ENCODE measurements around the gene MAGED2.
"Not testable (repeated sequence)": the region's sequence is repeated elsewhere in the genome, so short reads cannot be mapped to it uniquely, and the experiment has no call there.

MAGED2 gene

DNA sequence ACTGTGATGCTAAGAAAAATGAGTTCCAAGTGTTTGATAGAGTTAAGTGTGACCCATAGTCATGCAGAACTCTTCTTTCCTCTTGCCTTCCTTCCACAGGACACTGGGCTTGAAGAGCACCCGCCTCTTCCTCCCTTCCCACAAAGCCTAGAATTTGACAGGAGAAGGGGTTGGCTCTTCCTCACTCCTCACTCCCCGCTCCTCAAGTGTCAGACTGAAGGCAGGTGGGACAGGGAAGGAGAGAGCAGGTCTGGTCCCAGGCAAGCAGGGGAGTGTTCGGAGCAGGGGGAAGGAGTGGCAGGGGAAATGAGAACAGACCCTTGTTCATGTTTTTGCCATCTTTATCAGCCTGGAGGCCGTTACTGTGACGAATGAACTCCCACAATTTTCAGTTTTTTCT, 10.7 kb downstream of the MAGED2 start:
- DNase-seq (ENCODE audit: low spot score), result no peak

DNA sequence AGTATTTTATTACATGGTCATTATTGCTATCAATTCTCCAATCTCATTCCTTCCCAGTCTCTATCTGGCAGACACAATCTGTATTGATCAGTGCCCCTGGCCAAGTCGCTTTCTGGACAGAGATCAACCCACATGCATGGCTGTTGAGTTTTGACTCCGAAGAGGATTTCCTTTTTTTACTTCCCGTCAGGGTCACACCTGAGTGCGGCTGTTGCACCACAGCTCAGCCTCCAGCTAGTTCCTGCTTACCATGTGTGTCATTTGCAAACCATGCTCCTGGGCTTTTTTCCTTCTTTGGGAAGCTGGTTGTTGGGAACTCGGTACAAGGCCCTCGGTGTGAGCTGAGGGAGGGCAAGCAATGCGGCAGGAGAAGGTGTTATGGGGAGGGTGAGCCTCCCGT, 11.7 kb downstream of the MAGED2 start:
- no peak for DNase-seq (ENCODE audit: low spot score)

DNA sequence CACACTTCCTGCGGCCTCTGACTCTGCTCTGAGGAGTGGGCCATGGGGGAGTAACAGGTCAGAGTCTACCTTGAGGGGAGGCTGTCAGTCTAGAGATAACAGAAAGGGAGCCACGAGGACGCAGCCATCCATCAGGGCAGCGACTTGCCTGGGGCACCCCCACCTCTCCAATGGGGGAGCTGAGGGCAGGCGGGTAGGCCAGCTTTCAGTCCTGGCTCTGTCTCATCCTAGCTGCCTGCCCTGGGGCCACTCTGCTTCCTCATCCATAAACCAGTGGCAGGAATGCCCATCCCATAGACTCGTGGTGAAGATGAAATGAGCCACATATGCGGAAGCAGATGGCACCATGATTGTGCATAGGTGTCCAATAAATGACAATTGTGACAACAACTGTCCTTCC, 13.2 kb downstream of the MAGED2 start:
- DNase-seq (ENCODE audit: low spot score), result no peak

DNA sequence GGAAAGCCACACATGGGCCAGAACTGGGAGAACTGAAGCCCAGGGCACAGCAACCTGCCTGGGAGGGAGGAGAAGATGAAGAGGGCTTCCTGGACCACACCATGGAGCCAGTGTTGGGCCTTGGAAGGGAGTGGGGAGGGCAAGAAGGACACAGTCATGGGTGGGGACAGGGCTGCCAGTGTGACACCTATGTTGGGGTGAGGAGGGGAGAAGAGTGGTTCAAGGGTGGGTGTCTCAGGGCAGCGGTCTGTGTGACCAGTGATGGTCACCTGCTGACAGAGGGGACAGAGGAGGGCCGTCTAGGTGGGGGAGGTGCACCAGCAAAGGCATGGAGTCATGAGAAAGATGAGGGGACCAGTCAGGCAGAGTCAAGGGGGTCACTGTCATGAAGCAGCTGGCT, 13.8 kb downstream of the MAGED2 start:
- DNase-seq (ENCODE audit: low spot score), result no peak

DNA sequence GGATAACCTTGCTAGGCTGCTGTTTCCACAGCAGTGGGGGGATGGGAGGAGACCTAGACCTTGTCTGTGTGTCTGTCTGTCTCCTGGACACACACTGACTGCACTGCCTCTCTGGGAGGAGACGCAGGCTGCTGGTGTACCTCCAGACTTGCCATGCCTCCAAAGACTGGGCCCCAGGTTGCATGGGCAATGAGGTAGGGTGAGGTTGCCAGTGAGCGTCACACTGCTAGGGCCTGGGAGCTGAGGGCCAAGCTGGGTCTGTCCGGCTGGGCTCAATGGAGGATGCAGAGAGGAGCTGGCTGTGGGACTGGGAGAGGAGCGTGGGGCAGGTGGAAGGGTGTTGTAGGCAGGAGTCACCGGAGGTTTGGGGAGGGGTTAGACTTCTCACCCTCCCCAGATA, 16.6 kb downstream of the MAGED2 start:
- DNase-seq (ENCODE audit: low spot score), result no peak

DNA sequence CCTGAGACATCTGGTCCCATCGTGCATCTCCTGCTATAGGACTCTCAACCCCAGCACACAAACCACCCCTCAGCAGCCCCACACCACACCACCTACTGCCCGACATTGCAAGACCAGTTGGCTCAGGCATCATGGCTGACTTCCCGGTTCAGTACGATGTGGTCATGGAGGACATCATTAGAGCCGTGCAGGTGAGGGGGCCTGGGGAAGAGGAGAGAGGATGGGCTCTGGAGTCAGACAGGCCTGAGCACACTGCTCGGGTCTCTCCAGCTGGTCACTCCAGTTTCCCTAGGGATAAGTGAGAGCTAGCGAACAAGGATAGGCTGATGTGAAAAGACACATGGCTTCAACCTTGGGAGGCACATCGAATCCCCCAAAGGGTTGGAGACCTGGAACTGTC, 17.2 kb downstream of the MAGED2 start:
- DNase-seq (ENCODE audit: low spot score), result no peak

DNA sequence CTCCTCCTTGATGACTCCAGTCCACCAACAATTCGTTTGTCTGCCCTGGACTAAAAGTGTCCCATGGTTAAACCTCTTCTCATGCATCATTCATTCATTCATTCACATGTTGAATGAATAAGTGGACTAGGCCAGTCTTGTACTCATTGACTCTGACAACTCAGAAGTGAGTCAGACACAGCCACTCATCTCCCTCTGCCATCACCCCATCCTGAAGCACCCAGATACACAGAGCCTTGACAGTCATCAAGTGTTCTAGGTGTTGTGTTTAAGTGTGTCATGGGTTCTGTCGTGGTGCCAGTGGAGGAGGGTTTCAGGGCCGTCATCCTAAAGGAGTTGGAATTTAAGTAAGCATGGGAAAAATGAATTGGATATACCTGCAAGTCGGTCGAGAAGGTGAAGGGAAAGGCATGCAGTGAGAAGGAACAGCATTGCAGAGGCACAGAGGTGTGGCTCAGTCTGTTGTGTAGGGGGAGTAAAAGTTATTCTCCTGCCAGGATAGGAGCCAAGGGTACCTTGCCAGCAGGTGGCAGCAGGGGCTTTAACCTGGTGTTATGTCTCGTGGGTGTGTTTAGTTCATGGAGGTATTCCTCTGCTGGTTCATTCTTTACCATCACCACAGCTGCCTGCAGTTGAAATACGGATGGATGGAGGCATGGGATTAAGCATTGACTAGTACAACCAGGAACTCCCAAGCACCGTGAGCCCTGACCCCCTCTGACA, 18.3 kb downstream of the MAGED2 start:
- DNase-seq (ENCODE audit: low spot score), result no peak

DNA sequence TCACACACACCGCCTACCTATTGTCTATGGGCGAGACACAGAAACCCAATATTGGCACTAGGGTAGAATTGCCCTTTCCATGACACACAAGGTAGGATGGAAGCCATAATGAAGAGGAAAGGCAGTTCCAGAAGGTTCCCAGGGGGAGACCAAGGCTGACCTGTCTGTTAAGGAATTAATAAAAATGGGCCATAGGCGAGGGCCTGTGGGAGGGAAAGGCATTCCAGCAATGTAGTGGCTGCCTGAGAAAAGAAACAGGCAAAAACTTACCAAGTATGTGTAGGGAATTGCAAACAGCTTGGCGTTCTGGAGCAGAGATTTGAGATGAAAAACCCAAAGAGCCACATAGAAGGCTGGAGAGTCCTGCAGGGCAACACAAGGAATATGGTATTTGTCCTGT, 19.1 kb downstream of the MAGED2 start:
- no peak for DNase-seq (ENCODE audit: low spot score)

DNA sequence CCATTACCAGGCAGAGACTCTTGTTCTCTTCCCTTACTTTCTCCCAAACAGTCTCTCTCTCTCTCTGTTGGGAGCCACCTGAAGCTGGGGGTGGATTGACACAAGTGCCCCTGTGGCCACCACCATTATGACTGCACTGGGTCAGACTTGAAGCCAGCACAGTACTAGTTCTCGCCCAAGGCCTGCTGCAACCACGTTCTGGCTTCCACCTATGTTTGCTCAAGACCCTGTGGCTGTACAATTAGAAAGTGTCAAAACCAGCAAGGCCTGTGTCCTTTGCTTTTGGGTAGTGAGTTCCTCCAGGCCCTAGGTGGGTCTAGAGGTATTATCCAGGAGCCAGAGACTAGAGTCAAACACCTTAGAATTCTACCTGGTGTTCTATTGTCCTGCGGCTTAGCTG, 31.0 kb downstream of the MAGED2 start:
- no peak for DNase-seq (ENCODE audit: low spot score)

DNA sequence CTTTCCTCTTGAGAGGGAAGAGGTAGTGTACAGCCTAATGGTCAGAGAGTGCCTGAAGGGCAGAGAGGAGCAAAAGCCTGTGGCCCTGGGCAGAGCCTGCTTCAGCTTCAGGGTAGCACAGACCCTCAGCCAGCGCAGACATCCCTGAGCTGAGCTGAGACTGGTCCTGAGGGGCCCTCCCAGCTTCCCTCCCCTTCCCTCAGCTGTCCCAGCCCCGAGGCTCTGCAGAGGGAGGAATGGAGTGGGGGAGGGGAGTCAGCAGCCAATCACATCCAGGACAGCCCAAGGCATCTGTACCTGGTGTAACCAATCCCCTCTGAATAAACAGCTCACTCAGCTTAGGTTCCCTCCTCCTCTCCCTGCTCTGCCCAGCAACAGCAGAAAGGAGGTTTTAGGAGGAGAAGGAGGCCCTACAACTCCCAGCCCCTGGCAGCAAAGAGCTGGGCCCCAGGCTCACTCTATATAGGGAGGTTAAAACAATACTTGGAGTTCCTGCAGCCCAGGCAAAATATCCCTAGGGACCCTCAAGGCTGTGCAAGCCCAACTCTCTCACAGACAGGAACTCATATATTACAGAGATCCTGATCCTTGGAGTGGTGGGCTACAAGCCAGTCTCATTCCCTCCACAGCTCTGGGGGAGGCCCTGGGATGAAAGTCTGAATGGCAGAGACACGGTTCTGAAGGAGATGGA, 33.8 kb downstream of the MAGED2 start:
- DNase-seq (ENCODE audit: low spot score), result not testable (repeated sequence)

DNA sequence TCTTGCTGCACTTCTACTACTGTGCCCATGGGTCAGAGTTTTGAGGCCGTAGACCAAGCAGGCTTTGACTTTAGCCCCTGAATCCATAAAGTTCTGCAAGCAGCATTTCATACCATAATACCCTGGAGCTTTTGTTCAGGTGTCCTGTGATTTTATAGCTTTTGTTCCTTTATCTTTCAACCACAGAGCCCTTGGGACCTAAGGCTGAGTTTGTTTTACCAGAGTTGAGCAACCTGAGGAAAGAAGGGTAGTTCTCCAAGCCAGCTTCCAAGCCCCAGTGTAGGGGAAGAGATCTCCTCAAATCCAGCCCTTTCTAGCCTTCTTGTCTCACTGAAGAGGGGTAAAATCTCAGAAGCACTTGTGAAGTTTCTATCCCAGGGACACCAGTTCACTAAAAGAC, 35.1 kb downstream of the MAGED2 start:
- DNase-seq (ENCODE audit: low spot score), result no peak

DNA sequence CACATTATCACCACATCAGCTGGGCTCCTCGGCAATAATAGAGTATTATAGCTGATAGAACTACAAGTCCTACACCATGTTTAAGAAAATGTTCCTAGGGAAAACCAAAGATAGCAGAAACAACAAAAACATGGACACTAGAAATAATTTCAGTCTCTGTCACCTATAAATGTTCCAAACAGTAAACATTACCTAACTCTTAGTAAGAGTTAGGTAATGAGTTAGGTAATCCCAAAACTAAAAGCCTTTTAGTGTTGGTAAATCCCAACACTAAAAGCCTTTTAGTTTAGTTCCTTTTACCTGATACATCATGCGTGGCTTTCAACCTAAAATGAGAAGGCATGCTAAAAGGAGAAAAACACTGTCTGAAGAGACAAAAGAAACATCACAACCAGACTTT, 35.5 kb downstream of the MAGED2 start:
- DNase-seq (ENCODE audit: low spot score), result no peak

DNA sequence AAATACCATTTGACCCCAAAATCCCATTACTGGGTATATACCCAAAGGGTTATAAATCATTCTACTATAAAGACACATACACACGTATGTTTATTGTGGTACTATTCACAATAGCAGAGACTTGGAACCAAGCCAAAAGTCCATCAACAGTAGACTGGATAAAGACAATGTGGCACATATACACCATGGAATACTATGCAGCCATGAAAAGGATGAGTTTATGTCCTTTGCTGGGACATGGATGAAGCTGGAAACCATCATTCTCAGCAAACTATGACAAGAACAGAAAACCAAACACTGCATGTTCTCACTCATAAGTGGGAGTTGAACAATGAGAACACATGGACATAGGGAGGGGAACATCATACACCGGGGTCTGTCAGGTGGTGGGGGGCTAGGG, 40.2 kb downstream of the MAGED2 start:
- DNase-seq (ENCODE audit: low spot score), result not testable (repeated sequence)

DNA sequence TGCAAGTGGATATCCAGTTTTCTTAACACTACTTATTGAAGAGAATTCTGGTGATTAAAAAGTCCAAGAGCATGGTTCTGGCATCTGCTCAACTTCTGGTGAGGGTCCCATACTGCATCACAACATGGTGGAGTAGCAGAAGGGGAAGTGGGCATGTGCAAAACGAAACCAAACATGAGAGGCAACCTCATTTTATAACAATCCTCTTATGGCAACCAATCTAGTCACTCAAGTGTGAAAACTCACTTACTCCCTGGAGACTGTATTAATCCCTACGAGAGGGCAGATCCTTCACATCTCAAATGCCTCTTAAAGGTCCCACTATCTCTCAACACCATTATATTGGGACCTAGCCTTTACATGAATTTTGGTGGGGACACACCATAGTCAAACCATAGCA, 57.7 kb downstream of the MAGED2 start:
- DNase-seq (ENCODE audit: low spot score), result no peak

All from cerebellar cortex (tissue), 1 donor.